HL-60 (cell line): Measurements from ENCODE around the gene PERCC1.

Experiments
- CTCF ChIP-seq: IDR thresholded peaks from one replicate; pipeline ENCODE4 v1.5.1; 2011; ENCODE audit warnings: low read length, control low read depth, inconsistent platforms; ENCODE audit not compliant: insufficient read depth
- GABPA ChIP-seq: IDR thresholded peaks from 2 replicates; pipeline ENCODE4 v1.6.1; 2012; ENCODE audit warnings: low read depth
- POLR2AphosphoS5 ChIP-seq: IDR thresholded peaks from 2 replicates; pipeline ENCODE4 v1.6.1; 2012; ENCODE audit warnings: low read depth
- REST ChIP-seq: IDR thresholded peaks from 2 replicates; pipeline ENCODE4 v1.6.1; 2012; ENCODE audit warnings: low read depth; ENCODE audit not compliant: insufficient replicate concordance
- SPI1 ChIP-seq: IDR thresholded peaks from 2 replicates; pipeline ENCODE4 v1.6.1; 2012; ENCODE audit warnings: low read depth, mild to moderate bottlenecking, borderline replicate concordance

GRCh38 chr16:1430214-1430758 lies 592 bp upstream of the PERCC1 start:
- TF ChIP-seq CTCF (no peak), POLR2AphosphoS5 (no peak), REST (no peak), GABPA (no peak), SPI1 (no peak)
